CD4-positive, alpha-beta T cell treated with Interleukin-10 for 1 hour (primary cell): ENCODE data around the gene PTPRN.
"Not testable (repeated sequence)": the region's sequence is repeated elsewhere in the genome, so short reads cannot be mapped to it uniquely, and the experiment has no call there.

ENCODE experiments used
- DNase-seq: peaks from one replicate; pipeline ENCODE4 v3.0.0-alpha.2; 2020

Gene PTPRN

DNA sequence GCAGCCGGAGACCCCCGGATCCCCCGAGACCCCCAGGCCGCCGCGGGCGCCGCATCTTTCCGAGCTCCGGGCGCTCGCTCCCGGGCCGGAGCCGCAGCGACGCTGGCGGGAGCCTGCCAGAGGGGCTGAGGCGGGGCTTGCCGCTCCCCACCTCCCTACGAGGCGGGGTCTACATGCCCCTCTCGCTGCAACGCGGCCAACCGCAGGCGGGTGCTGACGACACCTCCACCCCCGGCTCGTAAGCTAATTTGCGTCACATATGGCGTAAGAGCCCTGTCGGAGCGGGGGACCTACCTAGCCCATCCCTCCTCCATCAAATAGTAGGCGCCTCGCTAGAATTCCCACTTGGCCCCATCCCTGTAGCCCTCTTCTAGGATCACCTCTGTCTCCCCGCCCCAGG lies at the start of gene PTPRN:
Gene PTPRN, minus strand, starts transcription at position 124 of the 400 bp plus-strand sequence. Its CDS starts 69 bp downstream, at position 55.
- no peak for DNase-seq

GRCh38 chr2:219358170-219359075 lies 49.2 kb upstream of the PTPRN start:
- DNase-seq: no peak

- peak; percentile 5 for DNase-seq
These were observed 47.6 kb upstream of the PTPRN start for GRCh38 chr2:219356834-219357233.

- no peak for DNase-seq
These were observed 45.4 kb upstream of the PTPRN start for GRCh38 chr2:219354582-219354981.

DNA sequence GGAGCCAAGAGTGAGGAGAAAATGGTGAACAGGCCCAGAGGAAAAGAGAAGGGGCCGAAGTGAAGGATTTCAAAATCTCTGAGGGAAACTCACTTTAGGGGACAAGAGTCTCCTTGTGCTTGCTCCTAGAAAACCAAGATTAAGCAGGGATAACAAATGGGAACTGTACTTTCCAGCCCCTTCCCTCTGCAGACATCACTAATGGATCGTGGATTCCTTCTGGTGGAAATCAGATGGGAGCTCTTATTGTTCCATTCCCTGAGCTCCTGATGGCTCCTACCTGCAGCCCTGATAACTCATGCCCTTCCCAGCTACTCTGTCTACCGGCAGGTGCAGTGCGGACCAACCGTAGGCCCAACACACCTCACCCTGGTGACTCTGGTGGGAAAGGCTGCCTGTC lies 43.9 kb upstream of the PTPRN start:
- DNase-seq: no peak

DNA sequence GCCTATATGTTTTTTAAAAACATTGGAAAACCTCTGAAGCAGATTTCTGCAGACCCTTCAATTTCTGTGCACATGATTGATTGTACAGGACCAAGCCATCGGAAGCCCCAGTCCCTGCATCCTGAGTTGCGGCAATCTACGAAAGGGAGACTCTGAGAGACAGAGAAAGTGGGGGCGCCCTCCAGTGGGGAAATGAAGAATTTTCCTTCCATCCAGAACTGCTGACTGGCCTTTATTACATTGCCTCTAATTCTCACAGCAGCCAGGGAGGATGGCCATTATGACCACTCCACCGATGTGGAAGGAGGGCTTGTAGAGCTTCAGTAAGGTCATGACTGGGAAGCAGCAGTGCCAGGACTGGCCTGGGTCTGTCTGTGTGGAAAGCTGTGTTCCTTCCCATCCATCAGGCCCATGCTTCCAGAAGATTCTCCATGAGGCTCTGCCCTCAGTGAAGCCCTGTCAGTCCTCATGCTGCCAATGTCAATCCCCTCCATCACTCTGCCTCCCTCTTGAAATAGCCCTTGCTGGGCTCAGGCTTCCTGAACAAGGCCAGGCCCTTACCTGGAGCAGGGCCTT lies 43.3 kb upstream of the PTPRN start:
- peak; percentile 63 for DNase-seq

DNA sequence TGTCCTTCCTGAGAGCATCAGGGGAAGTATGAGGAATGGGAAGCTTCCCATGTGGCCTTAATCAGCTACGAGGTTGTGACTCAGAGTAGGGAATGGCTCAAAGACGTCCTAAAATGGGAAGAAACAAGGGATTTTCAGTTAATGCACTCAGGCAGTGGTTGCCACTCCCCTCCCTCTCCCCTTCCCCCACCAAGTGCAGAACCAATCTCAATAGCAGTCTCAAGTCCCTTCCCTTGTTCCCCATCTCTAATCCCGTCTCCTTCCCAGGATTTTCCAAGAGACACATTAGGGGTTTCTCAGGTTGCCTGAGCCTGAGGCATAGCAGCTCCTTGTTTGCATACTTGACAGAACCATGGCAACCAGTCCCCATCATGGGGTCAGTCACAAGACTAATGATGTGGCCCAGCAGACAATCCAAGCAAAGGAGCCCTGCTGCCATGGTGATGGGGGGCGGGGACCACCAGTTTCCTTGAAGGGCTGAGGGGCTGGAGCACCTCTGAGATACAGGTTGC lies 41.6 kb upstream of the PTPRN start:
- no peak for DNase-seq

DNA sequence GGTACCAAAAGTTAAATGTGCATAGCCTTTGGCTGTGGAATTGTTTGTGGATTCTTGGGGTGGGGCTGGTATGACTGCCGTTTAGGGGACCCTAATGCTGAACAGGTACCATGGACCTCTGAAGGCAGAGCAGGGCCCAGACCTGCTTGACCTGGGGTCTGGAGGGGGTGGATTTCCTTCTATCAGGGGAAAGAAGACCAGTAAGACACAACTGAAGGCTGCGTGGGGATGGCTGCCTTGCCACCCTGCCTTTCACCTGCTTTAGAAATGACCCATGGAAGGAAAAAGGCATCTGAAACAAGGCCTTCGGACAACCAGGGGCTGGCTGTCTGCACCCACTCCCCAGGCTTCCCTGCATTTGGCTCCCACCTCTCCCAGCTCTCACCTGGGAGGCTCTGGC lies 41.0 kb upstream of the PTPRN start:
- no peak for DNase-seq

- DNase-seq: no peak
These were observed 35.7 kb upstream of the PTPRN start for GRCh38 chr2:219344751-219345430.

GRCh38 chr2:219335373-219335786 lies 26.2 kb upstream of the PTPRN start:
- no peak for DNase-seq

DNA sequence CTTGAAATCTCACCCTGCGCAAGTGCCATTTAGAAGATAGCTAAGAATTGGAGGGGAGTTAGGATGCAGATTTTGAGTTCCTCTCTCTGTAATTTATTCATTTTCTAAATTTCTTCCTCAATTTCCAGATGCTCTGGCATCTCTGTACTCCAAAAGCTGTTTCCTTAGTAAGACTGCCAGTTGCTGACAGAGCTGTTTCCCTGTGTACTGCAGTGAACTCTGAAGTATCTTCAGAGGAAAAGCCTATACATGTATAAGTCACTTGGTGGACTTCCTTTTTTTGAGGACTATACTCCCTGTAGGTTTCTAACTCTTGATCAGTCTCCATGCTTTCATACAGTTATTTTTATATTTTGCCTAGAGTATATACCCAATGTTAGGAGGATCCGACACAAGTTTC lies 24.9 kb upstream of the PTPRN start:
- no peak for DNase-seq

DNA sequence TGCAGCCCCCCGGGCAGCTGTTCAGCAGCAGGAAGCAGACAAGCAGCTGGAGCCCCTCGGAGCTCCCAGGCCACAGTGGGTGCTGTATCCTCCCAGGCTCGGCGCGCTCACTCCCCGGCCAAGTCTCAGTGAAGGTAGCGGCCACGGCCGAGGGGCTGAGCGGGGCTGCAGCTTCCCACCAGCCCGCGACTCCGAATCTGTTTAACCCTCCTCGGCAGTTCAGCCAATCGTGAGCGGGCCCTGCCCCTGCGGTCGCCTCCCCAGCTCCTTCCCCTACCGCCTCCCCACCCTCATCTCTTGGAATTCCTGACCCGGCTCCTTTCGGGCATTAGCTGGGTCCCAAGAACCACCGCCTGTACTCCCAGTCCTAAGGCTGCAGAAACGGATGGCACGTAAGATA lies 23.3 kb upstream of the PTPRN start, which contains the start of gene RESP18:
Gene RESP18, minus strand, starts transcription at position 203 of the 400 bp plus-strand sequence.
- DNase-seq: no peak

- no peak for DNase-seq
These were observed 22.5 kb upstream of the PTPRN start for GRCh38 chr2:219331560-219332213.

DNA sequence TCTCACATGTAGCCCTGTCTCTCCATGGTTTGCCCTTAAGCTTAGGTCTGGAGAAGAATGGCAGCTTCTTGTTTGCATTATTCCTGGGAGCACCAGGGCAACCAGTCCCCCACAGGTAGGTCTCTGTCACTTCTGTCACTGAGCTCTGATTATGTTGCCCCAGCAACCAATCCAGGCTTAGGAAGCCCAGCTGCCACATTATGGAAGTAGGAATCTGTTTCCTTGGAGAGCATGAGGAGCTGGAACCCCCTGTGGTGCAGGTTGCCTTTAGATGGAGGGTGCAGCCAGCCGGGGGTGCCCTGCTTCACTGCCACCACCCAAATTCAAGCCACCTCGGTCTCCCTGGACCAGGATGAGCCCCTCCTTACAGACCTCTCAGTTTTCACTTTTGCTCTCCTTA lies 18.5 kb upstream of the PTPRN start:
- no peak for DNase-seq

DNA sequence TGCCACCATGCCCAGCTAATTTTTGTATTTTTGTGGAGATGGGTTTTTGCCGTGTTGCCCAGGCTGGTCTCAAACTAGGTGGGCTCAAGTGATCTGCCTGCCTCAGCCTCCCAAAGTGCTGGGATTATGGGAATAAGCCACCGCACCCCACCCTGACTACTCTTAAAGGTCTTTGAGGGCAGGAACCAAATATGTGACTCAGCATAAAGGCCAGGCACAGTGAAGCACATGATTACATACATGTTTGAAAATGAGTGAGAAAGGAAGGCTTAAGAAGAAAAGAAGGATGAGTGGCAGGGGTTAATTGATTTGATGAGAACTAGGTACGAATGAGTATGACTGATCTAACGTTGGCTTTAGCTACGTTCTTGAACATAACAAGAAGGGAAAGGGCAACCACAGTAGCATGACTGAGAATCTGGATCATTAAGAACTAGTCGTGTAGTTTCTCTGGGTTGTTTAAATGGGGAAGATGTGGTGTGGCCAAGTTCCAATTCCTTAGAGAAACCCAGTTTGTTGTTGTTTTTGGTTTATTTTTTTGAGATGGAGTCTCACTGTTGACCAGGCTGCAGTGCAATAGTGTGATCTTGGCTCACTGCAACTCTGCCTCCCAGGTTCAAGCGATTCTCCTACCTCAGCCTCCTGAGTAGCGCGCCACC lies 16.6 kb upstream of the PTPRN start:
- no peak for DNase-seq

- no peak for DNase-seq
These were observed 15.9 kb upstream of the PTPRN start for GRCh38 chr2:219325136-219325535.

DNA sequence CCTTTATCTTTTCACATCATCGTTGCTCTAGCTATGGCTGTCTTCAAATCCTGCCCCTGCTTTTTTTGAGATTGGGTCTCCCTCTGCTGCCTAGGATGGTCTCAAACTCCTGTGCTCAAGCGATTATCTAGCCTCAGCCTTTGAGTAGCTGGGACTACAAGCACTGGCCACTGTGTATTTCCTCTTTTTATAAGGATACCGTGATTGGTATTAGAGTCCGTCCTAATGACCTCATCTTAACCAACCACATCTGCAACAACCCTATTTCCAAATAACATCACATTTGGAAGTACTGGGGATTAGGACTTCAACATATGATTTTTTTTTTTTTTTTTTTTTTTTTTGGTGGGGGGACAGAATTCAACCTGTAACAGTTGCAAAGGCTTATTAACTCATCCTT lies 14.2 kb upstream of the PTPRN start:
- DNase-seq: no peak

DNA sequence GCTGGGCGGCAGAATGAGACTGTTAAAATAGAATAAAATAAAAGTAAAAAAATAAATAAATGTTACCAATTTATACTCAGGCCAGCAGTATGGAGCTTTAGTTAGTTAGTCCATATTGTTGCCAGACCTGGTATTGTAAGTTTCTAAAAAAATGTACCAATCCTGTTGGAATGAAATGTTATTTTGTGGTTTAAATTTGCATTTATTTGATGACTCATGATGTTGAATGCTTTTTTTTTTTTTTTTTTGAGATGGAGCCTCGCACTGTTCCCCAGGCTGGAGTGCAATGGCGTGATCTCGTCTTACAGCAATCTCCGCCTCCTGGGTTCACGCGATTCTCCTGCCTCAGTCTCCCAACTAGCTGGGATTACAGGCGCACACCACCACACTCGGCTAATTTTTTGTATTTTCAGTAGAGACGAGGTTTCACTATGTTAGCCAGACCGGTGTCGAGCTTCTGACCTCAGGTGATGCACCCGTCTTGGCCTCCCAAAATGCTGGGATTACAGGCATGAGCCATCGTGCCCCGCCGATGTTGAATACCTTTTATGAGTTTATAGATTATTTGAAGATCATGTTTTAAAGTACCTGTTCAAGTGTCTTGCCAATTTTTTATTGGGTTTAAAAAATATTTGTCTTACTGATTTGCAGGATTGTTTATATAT lies 5.7 kb upstream of the PTPRN start:
- DNase-seq: no peak

DNA sequence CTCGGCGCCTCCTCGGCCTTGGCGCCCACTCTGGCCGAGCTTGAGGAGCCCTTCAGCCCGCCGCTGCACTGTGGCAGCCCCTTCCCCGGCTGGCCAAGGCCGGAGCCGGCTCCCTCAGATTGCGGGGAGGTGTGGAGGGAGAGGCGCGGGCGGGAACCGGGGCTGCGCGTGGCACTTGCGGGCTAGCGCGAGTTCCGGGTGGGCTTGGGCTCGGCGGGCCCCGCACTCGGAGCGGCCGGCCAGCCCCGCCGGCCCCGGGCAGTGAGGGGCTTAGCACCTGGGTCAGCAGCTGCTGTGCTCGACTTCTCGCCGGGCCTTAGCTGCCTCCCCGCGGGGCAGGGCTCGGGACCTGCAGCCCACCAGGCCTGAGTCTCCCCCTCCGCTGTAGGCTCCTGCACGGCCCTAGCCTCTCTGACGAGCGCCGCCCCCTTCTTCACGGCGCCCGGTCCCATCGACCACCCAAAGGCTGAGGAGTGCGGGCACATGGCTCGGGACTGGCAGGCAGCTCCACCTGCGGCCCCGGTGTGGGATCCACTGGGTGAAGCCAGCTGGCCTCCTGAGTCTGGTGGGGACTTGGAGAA lies 3.6 kb upstream of the PTPRN start:
- not testable (repeated sequence) for DNase-seq

DNA sequence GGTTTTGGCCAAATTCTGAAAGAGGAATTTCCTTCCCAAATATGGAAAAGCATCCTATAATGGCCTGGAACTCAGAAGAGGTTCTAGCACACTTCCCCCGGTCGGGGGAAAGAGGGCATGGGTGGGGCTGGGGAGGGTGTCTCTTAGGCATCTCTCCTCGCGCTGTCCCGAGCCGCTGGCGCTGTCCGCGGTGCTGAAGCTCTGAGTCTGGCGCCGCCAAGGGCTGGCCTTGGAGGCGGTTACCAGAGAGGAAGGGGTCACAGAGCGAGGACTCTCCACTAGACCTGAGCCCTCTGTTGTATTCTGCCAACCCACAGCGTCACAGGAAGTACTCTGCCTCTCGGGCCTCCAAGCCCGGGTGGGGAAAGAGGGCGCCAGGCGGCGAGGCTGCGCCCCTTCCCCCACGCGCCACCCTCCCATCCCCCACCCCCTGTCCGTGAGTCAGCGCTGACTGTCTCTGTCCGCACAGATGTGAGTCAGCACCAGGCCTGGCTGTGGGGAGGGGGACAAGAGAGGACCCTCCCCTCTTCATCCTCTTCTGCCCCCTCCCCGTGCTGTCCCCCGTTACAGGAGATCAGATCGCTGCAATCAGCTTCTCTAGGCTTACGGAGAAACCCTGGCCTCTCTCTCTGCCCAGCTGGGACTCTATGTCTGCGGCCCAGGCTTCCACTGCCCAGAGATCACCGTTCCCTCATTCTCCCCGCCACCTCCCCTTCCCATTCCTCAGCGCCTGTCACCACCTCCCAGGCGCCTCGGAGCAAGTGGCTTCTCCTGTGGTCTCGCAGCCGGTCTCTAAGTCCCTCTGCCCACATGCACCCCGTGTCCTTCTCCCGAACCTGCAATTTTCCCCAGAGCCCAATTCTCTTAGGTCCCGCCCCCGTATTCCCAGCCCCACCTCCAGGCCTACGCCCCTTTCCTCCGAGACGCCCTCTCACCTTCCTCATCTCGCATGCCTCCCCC lies 779 bp downstream of the PTPRN start:
- DNase-seq: peak; percentile 61
